Activated CD4-positive, alpha-beta T cell treated with anti-CD3 and anti-CD28 coated beads for 4 hours (primary cell): ENCODE data around the gene RAPGEF4.

ENCODE experiments used
- DNase-seq, 2 donors: peaks; one replicate each; pipeline ENCODE4 v3.0.0-alpha.2; 2020

RAPGEF4 gene

DNA sequence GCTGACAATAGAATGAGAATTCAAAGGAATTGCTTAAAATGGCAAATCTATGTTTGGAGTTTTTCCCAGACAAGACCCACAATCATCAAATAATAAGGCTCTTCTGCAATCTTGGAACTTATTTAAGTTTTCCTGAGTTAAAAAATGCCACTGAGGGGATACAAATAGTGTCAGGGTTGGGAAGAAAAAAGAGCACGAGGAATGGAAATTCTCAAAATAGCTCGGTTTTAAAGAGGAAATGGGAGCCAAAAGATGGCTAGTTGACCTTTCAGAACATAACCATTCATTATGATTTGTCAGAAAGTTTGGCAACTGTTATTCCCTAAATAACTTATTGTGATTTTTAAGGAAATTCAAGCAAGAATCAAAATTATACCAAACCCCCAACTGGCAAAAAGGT is 127.7 kb downstream of the RAPGEF4 start:
- DNase-seq, result no peak

DNA sequence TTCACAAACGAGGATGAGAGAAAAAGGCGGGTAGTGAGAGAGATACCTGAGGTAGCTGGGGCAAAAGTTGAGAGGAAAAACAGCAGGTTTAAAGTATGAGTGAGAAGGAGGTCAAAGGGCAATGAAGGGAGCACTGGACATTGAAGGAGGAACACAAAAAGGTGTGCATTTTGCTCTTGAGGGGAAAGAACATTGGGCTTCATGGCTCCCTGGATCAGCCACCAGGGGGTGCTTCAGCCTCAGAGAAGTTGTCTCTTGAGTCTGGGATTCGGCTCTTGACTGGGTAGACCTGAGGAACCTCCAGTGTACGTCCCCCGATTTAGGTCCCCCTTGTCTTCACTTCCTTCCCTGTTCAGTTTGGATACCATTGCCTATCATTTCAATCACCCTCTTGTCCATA is 128.5 kb downstream of the RAPGEF4 start:
- peak; percentile 4 to 11 for DNase-seq

DNA sequence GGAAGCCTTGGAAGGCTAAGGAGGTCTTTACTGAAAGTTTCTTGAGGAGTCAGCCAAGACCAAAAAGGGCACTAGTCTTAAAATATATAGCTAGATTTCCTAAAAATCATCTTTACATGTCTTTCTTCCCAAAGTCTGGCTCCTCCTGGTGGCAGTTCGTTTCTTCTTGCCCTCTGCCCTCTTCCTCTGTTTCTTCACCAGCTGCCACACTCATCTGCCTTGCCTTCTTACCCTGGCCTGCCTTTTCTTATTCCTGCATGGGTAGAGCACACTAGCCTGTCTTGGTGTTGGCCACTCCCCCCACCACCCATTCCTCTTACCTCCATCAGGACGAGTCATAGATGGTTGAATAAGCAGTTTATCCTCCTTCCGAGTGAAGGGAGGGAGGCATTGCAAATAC is 129.8 kb downstream of the RAPGEF4 start:
- no peak for DNase-seq

DNA sequence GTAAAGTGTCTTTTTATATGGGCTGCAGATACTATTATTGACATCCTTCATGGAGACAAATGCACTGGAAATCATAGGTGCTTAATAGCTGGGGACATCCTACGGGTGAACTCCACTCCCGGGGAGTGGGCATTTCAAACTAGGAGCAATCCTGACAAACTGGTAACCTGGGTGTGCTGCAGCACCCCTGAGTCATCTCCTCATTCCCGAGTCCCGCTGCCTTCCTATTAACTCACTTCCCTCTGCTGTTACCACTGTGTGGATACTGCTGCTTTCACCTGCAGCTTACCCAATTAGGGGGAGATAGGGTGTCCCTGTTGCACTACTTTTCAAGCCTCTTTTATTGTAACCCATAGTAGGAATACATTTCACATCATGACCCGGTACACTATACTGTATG is 134.2 kb downstream of the RAPGEF4 start:
- DNase-seq, result no peak

DNA sequence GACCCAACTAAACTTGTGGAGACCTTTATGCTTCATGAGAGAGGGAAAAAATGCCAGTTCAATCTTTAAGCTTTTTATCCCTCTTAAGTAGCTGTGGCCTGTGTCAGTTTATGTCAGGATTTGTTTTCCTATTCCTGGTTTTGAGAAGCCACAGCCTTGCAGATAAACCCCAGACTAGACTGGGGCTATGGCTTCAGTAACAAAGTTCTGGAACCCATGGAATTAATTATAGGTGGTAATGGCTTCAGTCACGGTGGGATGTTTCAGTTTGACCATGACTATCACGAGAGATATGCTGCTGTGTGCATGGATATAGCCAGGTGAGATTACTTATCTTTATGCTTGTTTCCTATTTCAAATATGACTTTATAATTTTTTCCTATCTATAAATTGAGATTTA is 134.8 kb downstream of the RAPGEF4 start:
- no peak for DNase-seq

DNA sequence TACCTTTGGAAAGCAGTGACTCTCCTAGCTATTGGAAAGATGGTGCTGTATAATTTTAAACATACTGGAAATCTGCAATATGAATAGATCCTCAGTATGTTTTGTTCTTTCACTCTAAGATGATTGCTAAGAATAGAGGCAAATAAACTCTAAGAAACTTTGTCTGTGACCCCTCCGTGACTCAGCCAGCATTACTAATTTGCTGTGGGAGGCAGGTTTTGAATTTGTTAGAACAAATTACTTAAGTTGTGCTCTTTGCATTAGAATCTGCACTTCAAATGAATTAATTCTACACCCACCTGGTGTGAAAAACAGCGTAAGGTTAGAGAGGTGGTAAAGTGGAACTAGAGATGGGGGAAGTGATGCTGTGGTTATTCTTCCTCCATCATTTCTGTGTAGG is 142.2 kb downstream of the RAPGEF4 start:
- DNase-seq, result no peak

DNA sequence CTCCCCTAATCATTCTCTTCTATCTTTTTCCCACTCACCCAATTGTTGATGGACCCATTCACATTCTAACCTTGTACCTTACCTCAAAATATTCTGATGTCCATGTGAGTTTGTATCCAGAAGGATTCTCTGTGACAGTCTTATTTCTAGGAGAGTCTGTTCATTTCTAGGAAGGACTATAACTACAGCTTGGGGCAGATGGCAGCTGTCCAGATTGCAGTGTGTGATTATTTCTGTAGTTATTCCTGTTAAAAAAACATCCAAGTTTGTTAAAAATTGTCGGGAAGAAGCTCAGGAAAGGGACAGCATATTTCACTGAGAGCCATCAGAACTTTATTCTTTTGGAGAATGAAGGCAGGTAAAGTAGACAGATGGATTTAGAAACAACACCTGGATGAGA is 142.6 kb downstream of the RAPGEF4 start:
- no peak for DNase-seq

DNA sequence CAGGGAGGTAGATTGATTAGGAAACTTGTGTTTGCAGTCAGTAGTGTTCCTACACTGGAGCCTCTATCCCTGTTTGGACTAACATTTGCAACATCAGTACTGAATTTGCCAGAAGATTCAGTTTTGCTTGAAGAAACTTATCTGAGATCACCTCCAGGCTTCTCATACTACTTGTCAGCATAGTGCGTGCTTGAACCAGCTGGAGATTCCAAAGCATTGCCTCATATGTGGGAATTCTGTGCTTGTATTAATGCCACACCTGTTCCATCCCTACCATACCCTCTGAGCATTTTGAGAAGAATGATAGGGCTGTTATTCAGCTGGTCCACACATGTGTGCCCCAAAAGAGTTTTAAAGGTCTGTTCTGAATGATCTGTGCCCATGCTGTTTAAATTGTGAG is 148.7 kb downstream of the RAPGEF4 start:
- DNase-seq, result no peak

DNA sequence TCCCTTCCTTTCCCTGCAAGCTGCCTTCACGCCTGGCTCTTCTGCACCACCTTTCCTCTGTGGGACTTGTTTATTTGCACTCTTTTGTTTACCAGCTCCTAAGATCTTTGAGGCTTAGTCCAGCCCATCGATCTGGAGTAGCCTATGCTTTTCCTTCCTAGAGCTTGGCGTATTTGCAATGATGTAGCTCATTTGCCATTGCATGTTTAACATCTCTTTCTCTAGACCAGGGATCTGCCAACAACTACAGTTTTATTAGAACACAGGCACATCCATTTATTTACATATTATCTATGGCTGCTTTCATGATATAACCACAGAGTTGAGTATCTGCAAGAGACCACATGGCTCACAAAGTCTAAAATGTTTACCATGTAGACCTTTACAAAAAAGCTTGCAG is 150.4 kb downstream of the RAPGEF4 start:
- no peak for DNase-seq

DNA sequence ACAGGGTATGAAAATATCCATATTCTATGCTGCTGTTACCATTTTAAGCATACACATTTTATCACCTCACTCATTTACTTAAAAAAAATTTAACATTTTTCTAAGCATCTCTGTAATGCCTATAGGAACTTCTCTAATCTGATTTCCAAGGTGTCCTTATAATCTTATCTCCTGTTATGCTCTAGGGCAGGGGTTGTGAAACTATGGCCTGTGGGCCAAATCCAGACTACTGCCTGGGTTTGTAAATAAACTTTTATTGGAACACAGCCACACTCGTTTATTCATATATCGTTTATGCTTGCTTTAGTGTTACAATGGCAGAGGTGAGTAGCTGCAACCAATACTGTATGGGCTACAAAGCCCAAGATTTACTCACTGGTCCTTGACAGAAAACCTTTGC is 151.6 kb downstream of the RAPGEF4 start:
- DNase-seq, result no peak

DNA sequence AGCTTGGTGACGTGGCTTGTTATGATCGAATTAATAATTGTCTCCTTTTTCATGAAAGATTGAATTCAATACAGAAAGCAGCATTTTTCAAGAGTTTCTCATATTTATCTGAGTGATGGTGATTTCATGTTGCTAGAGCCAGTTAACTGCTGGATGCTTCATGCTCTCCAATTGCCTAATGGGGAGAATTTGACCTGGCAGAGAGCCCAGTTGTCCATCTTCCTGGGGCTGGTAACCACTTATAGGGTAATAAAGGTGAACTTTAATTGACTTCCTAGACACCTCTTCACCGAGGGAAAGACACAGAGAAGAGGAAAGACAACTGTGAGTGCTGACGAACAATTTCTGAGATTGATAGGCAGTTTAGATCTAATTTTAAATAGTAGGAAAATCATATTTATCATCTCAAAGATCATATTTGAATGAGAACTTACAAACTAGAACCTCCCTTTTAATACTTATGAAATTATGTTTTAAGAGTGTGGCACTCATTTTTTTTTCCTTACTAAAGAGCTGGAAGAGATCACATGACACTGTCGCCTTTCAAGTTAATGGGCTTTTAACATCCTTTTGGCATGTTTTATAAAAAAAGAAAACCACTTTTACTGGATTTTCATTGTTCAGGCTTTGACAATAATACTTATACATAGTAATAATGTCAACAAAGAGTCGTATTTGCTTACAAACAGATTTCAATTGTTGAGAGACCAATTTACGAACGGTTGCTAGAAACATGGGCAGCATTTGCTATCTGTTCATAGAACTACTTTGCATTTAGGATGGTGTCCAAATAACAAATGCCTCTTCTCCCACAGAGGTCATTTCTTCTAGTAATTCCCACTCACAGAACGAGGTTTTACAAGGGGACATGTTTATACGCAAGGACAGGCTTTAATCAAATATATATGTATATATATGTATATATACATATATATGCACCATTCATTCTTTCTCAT is 153.3 kb downstream of the RAPGEF4 start:
- DNase-seq, result no peak

DNA sequence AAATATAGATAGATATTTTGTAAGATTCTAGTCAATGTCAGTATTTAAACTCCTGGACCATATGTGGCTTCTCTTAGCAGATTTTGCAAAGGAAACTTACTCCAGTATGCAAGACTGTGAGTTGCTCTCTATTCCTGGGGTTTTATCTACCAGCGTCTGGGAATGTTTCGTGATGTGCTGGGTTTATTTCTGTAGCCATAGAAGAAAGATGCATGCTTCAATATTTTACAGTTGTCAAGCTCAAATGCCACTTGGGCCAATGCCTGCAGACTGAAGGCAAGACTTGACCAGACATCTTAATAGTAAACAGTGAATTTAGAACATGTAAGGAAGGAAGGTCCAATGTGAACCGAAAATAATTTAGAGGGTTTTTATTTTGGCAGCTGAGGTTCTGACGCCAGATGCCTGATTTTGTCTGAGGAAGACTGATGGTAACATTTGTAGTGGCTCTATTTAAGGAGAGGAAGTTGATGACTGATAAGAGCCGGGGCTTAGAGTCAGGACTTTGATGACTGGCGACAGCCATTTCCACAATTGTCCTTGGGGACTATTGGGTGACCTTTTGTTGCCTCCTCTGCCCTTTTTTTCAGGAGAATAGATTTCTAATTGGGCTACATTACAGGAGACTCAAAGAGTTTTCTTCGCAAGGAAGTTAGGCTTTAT is 154.3 kb downstream of the RAPGEF4 start:
- no peak for DNase-seq

DNA sequence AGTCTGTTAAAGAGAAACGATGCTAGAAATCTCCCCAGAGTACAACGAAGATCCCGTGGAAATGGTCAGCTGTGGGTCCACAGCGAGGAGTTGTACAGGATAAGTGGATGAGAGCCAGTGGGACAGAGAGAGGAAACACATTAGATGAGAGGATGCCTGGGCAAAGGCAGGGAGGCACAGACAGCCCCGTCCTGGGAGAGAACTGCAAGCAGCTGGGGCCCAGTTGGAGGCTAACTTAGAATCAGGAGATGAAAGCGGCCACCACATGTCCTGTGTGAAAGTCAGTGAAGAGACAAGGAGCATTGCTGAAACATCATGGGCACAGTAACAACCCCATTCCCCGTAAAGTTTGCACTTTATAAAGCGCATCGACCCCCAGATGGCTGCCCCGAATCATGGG is 157.5 kb downstream of the RAPGEF4 start:
- no peak for DNase-seq

DNA sequence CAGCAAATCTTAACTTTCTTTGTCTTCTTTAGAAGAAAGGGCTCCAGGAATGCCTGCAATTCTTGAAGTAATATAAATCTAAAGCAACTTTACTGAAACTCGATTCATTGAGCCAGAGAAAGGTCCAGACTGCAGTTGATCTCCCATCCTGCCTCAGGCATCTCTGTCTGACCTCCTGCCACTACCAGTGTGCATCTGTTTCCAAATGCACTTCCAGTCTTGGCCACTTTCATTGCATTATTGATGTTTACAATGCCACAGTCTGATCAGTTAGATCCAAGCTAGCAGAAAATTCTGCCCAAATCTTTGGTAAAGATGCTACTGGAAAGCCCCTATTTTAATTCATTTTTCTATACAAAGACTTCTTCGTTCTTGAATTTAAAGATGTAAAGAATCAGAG is 158.0 kb downstream of the RAPGEF4 start:
- no peak for DNase-seq

DNA sequence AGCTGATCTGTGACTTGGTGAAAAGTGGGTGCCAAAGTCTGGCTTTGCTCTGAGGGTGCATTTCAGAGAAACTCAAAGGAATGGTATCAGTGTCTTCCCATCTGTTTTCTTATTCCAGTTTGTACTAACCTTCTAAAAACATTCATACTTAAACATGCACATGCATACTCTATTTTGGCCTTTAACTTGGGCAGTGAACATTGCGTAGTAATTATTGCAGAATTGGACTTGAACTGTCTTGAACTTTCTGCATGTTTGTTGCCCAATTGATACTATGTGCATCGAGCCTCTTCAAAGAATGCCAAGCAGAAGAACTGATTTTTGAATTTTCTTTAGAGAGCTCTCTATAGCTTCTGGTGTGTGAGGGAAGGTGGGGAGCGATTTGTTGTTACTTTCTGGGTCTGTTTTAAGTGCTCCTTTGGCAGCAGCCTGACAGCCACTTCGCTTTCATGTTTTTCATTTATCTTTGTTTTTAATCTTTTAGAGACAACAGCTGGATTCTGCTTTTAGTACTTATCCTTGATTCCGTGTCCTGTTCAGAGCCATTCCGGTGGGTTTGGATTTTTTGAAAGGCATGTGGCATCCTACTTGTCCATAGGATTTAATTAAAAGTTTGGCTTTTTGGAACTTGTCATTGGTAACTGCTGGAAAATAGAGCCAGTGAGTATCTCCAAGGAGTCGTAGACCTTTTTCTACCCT is 159.2 kb downstream of the RAPGEF4 start:
- DNase-seq, result no peak

DNA sequence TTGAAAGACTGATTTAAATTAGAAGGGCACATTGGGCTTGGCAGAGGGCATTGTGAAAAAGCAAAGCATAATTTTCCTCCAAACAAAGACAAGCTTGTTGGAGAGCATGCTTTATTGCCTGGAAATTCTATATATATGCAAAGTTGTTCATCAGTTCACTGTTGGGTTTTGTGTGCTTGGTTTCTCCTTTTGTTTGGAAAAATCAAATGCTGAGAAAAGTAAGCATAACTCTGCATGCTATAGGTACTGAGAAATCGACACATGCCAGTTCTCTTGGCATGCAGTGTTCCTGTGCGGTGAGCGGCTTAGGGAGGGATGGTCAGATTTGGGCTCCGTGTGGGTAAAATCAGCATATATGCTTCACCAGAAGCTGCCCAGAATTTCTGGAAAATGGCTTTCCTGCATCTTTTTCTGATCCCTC is 161.0 kb downstream of the RAPGEF4 start:
- DNase-seq, result no peak

DNA sequence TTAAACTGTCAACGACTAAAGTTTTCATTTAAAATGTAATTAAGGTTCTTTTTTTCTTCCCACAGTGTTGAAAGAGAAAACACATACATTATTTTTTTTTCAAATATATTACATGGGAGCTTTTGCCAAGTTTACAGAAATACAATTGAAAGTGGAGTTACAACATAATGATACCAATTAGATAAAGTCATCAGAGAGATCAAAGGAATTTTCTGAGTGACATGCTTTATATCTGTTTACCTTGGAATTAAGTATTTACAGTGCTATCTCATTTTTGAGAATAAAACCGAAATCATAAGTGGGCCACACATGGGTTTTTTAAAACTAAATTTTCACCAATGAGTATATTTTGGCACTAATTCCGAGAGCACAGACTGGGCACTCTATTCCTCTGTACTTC is 165.2 kb downstream of the RAPGEF4 start:
- no peak for DNase-seq

DNA sequence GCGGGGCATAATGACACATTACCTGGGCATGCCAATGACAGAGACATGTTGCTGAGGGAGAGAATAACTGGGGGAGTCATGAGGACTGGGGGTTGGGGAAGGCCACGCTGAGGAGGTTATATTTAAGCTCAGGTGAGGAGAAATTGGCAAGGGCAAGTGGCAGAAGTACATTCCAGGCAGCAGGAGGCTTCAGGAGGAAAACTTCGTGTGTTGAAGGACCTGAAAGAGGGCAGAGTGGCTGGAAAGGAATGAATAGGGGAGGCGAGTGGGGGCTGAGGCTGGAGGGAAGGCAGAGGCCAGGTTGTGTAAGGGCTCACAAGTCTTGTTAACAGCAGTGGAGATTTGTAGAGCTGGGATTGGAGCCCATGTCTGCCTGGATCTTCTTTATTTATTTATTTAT is 166.3 kb downstream of the RAPGEF4 start:
- DNase-seq, result no peak

DNA sequence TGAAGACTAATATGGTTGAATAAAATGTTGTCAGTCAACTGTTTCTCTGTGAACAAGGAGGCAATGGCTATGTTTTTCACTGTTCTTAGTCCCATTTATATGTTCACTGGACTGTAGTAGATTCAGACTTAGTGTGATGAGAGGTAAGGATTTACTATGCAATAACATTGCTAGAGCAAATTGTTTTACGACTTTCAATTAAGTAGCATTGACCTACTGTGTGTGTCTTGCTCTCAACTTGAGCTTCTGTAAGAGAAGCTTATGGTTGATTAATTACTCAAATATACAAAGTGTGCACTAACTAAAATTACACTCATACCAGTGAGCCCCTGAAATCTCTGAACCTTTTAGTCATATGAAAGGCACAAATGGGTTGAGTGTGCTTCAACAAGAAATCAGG is 168.6 kb downstream of the RAPGEF4 start:
- no peak for DNase-seq

DNA sequence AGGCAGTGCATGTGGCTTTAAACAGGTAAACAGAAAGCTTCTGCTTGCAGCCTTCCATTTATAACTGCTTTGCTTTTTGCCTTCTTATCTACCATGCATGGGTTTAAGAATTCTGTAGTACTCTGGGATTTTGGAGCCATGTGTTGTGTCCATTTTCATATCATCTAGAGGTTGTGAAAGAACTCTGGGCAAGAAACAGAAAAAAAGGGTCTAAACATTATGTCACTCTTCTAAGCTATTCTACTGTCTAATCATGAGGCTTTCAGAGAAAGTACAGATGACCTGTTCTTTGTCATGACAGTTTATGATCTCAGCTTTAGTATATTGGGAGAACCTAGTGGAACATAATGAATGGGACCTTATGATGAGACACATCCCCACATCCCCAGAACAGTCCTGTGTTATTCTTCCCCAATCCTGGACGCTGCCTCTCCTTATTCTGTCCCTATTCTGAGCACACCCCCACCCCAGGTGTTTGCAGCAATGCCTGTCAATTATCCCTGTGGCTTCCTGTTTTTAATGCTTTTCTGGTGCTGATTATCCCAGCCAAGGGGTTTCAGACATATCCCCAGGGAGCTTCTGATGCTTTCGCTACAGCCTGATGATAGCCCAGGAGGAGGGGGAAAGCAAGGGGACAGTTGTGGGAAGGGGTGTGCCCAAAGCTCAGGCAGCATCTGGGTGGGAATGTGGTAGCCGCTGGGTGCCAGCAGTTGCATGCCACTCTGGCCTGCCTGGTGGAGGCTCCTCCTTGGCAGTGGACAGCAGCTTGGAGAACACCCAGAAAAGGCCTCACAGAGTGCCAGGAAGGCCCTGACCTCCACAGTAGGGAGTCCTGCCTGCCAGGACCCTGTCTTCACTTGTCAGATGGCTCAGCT is 170.5 kb downstream of the RAPGEF4 start:
- no peak for DNase-seq

DNA sequence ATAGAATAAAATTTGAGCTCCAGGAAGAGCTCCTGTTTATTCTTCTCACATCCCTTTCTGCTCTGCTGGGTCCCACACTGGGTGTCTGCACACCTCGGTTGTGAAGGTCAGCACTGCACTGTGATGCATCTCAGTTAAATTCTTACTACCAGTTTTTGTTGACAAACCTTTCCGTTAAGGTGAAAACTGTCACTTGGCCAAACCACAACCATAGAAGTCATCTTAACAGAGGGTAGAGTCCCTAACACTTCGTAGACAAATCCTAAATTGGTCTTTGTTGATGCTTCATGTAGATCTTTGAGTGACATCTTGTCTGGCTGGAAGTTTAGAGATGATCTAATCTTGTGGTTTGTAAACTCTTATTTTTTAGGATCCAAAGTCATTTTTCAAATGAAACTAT is 172.6 kb downstream of the RAPGEF4 start:
- DNase-seq, result no peak

DNA sequence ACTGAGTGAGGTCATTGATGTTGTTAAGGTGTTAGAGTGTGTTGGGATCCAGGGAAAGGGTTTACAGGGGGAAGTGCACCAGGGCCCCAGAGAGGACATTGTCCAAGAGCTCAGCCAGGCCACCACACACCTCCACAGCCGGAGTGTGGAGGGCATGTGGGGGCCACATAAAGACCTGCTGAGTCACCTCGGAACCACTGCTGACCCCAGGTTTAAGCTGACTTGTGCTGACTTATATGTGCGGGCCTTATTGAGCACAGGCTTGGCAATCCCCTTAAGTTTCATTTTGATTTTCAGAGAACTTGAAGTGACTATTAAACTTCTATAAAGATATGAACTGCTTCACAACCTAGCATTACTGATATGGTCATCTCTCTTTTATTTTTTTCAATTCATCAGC is 173.8 kb downstream of the RAPGEF4 start:
- DNase-seq, result no peak

DNA sequence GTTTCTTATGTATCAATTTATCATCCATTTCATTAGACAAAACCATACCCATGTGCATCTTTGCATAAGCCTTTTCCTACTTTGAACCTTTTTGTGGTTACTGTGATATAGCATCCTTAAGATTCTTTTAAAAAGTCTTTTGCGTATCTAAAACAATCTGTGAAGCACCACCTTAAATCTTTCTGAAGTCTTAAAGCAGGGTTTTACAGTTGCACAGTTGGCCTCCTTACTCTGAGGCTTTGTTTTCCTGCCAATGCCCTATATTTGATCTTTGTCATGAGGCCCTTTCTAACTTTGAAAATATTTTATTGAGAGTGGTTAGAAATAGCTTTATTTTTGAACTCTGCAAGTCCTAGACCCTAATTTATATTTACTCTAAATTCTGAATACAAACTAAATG is 176.6 kb downstream of the RAPGEF4 start:
- no peak for DNase-seq
